Erythroblast (primary cell): Measurements from ENCODE around the gene DPF3.

Experiments
- GATA1 ChIP-seq: IDR thresholded peaks from 2 replicates; pipeline ENCODE4 v1.6.1; 2011; ENCODE audit warnings: low read depth, mild to moderate bottlenecking, control low read depth, low read length, moderate library complexity
- POLR2A ChIP-seq: IDR thresholded peaks from 2 replicates; pipeline ENCODE4 v1.6.1; 2011; ENCODE audit warnings: mild to moderate bottlenecking, low read length

GRCh38 chr14:72745991-72746980 lies 147.6 kb downstream of the DPF3 start:
- TF ChIP-seq POLR2A (no peak), GATA1 (no peak)
